Activated naive CD4-positive, alpha-beta T cell treated with anti-CD3 and anti-CD28 coated beads, Interleukin-2, amount 50 U/mL, for 72 hours (primary cell): Measurements from ENCODE around the gene IQGAP2. TPM values are rescaled to one million over a fixed set of nuclear protein-coding genes. Genes with fewer than 3 reads are reported as not detected.
"Not testable (repeated sequence)": the region's sequence is repeated elsewhere in the genome, so short reads cannot be mapped to it uniquely, and the experiment has no call there.

Experiments used
- ATAC-seq, 2 donors: fragments of 150-1000 bp; cut with Tn5 transposase; 2 replicates each; pipeline ENCODE4 v1.10.0; 2021; ENCODE audit warnings: mild to moderate bottlenecking in 2 of 2, moderate library complexity in 2 of 2
- DNase-seq, 2 donors: peaks; one replicate each; pipeline ENCODE4 v3.0.0; 2021 to 2022; ENCODE audit warnings: low spot score in 2 of 2
- H3K27ac Mint-ChIP-seq, 2 donors: one replicate each; pipeline ENCODE4 v1.8.0; 2022; ENCODE audit warnings: mild to moderate bottlenecking in 2 of 2, mixed read lengths in 2 of 2
- H3K36me3 Mint-ChIP-seq, 2 donors: one replicate each; pipeline ENCODE4 v1.8.0; 2022; ENCODE audit warnings: mixed read lengths in 2 of 2
- H3K9me3 Mint-ChIP-seq, 2 donors: one replicate each; pipeline ENCODE4 v1.8.0; 2022; ENCODE audit warnings: mixed read lengths in 2 of 2
- total RNA-seq, 2 donors: library from RNA; stranded (reverse); gene quantifications; one replicate each; pipeline ENCODE4 v1.2.3, GENCODE V29; 2022

The IQGAP2 gene
- total RNA-seq, 2 donors from 2014 or later: 42.4 to 62.0 TPM

GRCh38 chr5:76592692-76593091, 189.6 kb downstream of the IQGAP2 start:
- ATAC-seq (no peak), DNase-seq (no peak)
- no peak overlapping the region for H3K27ac Mint-ChIP-seq
- no peaks in the 10 kb centered on the region for H3K9me3 Mint-ChIP-seq
- H3K36me3 Mint-ChIP-seq: peaks cover 17 to 25% of the 10 kb centered on the region in 2 donors

GRCh38 chr5:76594107-76594506, 191.0 kb downstream of the IQGAP2 start:
- Mint-ChIP-seq H3K27ac (no peak overlapping the region), H3K36me3 (peaks cover 17 to 25% of the 10 kb centered on the region in 2 donors), H3K9me3 (no peaks in the 10 kb centered on the region)
- no peak for ATAC-seq
- DNase-seq: no peak

DNA sequence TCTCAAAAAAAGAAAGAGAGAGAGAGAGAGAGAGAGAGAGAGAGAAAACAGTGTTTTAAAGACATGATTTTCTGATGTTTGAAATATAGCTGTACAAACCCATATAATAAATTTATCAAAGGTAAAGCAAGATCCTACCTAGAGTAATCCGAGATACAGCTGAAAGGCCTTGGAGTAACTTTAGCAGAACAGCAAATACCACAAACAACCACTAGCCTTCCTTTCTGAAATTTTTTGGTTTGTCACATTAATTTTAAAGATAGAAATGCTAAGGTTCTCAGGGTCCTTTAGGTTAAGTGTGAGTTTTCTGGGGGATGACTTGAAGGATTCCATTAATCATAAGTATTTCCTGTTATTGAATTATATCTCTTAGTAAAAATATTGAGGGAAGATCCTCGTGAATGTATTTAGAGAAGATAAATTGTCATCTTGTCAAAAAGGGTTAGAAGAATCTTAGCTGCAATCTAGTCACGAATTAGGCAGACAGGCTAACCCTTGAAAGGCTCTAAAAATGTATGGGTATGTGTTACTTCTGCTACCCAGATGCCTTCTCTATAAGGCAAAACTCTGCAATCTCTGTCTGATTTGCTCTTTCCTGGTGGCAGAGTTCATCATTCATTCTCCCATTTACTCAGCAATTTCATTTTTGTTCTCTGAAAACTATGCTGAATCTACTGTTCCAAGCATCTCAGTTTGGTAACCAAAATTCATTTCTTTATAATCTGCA, 192.8 kb downstream of the IQGAP2 start:
- ATAC-seq (no peak), DNase-seq (no peak)
- Mint-ChIP-seq H3K27ac (peak overlapping the region in 1 of 2 donors; percentile 95), H3K36me3 (peaks cover 17 to 25% of the 10 kb centered on the region in 2 donors), H3K9me3 (no peaks in the 10 kb centered on the region)

DNA sequence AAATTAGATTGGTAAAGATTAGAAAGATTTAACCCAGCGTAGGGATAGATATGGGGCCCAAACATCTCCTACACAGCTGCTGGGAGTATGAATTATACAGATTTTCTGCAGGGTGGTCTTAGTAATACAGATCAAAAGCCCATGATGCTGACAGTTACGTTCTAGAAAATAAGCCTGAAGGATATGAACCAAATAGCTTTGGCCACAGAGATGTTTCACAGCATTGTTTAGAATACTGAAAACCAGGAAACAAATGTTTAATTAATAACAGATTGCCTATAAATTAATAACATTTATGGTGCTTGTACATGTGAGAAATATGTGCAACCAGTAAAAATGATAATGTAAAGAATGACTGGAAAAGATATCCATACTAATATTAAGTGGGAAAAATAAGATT, 195.4 kb downstream of the IQGAP2 start:
- Mint-ChIP-seq H3K36me3 (peaks cover 3 to 12% of the 10 kb centered on the region in 2 donors), H3K9me3 (no peaks in the 10 kb centered on the region)
- no peak for ATAC-seq

DNA sequence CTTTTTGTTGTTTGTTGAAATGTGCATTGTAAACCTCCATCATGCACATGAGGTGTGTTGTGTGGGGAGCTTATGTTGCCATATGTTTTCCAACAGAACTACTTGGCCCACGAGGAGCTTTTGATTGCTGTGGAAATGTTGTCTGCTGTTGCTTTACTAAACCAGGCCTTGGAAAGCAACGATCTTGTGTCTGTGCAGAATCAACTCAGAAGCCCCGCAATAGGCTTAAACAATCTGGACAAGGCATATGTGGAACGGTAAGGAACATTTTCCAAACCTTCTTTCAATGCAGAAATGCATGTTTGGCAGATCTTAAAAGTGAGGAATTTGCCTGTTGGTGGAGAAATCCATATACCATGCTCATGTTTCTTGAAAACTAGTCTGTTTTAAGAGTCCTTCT, 197.6 kb downstream of the IQGAP2 start:
- ATAC-seq (no peak), DNase-seq (no peak)
- peaks cover 0 to 21% of the 10 kb centered on the region in 2 donors for H3K36me3 Mint-ChIP-seq
- H3K27ac Mint-ChIP-seq: no peak overlapping the region
- H3K9me3 Mint-ChIP-seq: no peaks in the 10 kb centered on the region

More for the DNA sequence above, 195.4 kb downstream of the IQGAP2 start:
- no peak overlapping the region for H3K27ac Mint-ChIP-seq
- no peak for DNase-seq

GRCh38 chr5:76601470-76601869, 198.4 kb downstream of the IQGAP2 start:
- DNase-seq (peak in 1 of 2 donors; percentile 40), ATAC-seq (peak in 1 of 2 donors; percentile 52)
- H3K36me3 Mint-ChIP-seq: peaks cover 0 to 13% of the 10 kb centered on the region in 2 donors
- H3K27ac Mint-ChIP-seq: no peak overlapping the region
- H3K9me3 Mint-ChIP-seq: no peaks in the 10 kb centered on the region

DNA sequence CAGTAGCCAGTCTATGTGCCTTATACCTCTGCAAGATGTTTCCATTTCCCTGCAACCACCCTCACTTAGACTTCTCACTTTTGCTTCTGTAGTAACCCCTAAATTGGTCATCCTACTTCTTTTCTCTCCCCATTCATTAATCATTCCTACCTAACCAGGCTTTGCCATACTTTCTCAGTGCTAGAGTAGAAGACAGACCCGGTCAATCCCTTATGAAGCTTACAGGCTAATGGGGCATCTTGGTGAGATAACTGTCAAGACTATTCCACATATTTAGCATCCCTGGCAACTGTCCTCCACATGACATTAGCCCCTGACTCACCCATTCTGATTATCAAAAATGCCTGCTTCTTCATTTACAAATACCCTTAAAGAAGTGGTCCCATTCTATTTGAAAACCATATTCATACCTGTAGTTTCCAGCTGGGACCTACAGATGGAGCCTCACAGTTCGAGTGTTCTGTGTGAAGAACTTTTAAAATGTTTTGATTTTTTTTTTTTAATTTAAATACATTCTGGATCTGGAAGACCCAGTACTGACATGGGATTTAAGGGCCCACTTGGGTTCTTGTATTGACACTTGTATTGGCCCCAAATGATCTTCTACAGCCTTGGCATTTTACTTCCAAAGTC, 199.1 kb downstream of the IQGAP2 start:
- no peak for DNase-seq
- Mint-ChIP-seq H3K36me3 (peaks cover 0 to 11% of the 10 kb centered on the region in 2 donors), H3K27ac (no peak overlapping the region), H3K9me3 (no peaks in the 10 kb centered on the region)
- ATAC-seq: no peak

DNA sequence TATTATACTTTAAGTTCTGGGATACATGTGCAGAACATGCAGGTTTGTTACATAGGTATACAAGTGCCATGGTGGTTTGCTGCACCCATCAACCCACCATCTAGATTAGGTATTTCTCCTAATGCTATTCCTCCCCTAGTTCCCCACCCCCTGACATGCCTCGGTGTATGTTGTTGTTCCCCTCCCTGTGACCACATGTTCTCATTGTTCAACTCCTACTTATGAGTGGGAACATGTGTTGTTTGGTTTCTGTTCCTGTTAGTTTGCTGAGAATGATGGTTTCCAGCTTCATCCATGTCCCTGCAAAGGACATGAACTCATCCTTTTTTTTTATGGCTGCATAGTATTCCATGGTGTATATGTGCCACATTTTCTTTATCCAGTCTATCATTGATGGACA, 200.9 kb downstream of the IQGAP2 start:
- H3K27ac Mint-ChIP-seq, DNase-seq, H3K9me3 Mint-ChIP-seq, ATAC-seq: not testable (repeated sequence)
- H3K36me3 Mint-ChIP-seq: peaks cover 0 to 11% of the 10 kb centered on the region in 2 donors

GRCh38 chr5:76604838-76605237, 201.8 kb downstream of the IQGAP2 start:
- no peak overlapping the region for H3K27ac Mint-ChIP-seq
- peaks cover 0 to 11% of the 10 kb centered on the region in 2 donors for H3K36me3 Mint-ChIP-seq
- no peak for DNase-seq
- no peak for ATAC-seq
- no peaks in the 10 kb centered on the region for H3K9me3 Mint-ChIP-seq

GRCh38 chr5:76606701-76607100, 203.6 kb downstream of the IQGAP2 start:
- Mint-ChIP-seq H3K36me3 (peaks cover 0 to 11% of the 10 kb centered on the region in 2 donors), H3K27ac (no peak overlapping the region), H3K9me3 (no peaks in the 10 kb centered on the region)
- peak in 1 of 2 donors; percentile 73 for ATAC-seq
- DNase-seq: no peak

GRCh38 chr5:76607353-76607871, 204.3 kb downstream of the IQGAP2 start:
- no peak for DNase-seq

GRCh38 chr5:76608833-76609232, 205.7 kb downstream of the IQGAP2 start:
- Mint-ChIP-seq H3K36me3 (peaks cover 0 to 11% of the 10 kb centered on the region in 2 donors), H3K9me3 (no peaks in the 10 kb centered on the region), H3K27ac (no peak overlapping the region)
- DNase-seq (no peak), ATAC-seq (peak in 1 of 2 donors; percentile 23)

More at GRCh38 chr5:76607353-76607871, 204.3 kb downstream of the IQGAP2 start:
- Mint-ChIP-seq H3K36me3 (peaks cover 0 to 11% of the 10 kb centered on the region in 2 donors), H3K27ac (peak overlapping the region in 1 of 2 donors; percentile 32), H3K9me3 (no peaks in the 10 kb centered on the region)
- ATAC-seq: peak in 1 of 2 donors; percentile 68

DNA sequence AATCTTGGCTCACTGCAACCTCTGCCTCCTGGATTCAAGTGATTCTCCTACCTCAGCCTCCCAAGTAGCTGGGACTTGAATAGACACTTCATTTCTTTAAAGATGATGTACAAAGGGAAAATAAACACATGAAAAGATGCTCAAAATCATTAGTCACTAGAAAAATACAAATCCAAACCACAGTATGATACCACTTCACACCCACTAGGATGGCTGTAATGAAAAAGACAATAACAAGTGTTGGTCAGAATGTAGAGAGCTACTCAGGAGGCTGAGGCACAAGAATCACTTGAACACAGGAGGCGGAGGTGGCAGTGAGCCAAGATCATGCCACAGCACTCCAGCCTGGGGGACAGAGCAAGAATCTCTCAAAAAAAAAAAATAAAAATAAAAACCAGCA, 207.1 kb downstream of the IQGAP2 start:
- ATAC-seq: no peak
- Mint-ChIP-seq H3K9me3 (no peaks in the 10 kb centered on the region), H3K27ac (no peak overlapping the region)

DNA sequence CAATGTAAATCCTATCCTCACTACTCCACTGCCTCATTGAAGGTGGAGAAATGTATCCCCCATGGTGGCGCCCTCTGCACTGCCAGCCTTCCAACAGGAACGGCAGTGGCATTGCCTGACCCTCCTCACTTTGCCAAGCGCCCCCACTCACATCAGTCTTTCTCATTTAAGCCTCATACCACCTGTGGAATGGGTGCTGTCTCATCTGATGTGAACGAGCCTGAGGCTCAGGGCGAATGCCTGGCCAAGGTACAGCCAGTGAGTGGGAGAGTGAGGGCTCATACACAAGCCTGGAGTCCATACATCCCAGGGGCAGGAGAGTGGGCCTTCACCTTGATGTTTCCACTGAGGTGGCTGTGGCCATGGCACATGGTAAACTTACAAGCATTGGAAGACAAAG, 209.9 kb downstream of the IQGAP2 start:
- Mint-ChIP-seq H3K9me3 (no peaks in the 10 kb centered on the region), H3K36me3 (peaks cover 0 to 6% of the 10 kb centered on the region in 2 donors), H3K27ac (no peak overlapping the region)
- no peak for DNase-seq
- ATAC-seq: no peak

More for the DNA sequence above, 207.1 kb downstream of the IQGAP2 start:
- no peaks in the 10 kb centered on the region for H3K36me3 Mint-ChIP-seq
- DNase-seq: no peak

- no peak for DNase-seq
- Mint-ChIP-seq H3K36me3 (peaks cover 0 to 7% of the 10 kb centered on the region in 2 donors), H3K27ac (no peak overlapping the region), H3K9me3 (no peaks in the 10 kb centered on the region)
- no peak for ATAC-seq
These were observed 212.7 kb downstream of the IQGAP2 start for GRCh38 chr5:76615759-76616158.

DNA sequence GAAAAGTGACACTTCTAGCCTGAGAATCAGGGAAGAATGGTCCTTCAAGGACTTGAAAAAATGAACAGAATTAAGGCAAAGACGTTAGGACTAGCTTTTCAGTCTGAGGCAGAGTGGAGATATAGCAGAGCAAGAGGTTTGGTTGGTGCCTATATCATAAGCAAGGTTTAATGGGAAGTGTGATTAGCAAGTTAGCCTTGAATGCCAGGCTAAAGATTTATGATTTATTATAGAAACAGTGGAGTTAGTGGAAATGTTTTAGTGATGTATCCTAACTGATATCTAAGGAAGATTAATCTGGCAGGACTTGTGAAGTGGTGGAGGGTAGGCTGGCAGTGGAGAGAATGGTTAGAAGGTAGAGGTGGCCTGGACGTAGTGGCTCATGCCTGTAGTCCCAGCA, 213.1 kb downstream of the IQGAP2 start:
- DNase-seq (no peak), ATAC-seq (no peak)
- peaks cover 0 to 7% of the 10 kb centered on the region in 2 donors for H3K36me3 Mint-ChIP-seq
- peak overlapping the region in 1 of 2 donors; percentile 1 for H3K27ac Mint-ChIP-seq
- no peaks in the 10 kb centered on the region for H3K9me3 Mint-ChIP-seq

- Mint-ChIP-seq H3K27ac (no peak overlapping the region), H3K36me3 (peaks cover 0 to 7% of the 10 kb centered on the region in 2 donors), H3K9me3 (no peaks in the 10 kb centered on the region)
- no peak for DNase-seq
- no peak for ATAC-seq
These were observed 214.1 kb downstream of the IQGAP2 start for GRCh38 chr5:76617229-76617628.
